Activated gamma-delta T cell treated with anti-CD3 and anti-CD28 coated beads, Interleukin-2, amount 50 U/mL, for 16 hours (primary cell): Measurements from ENCODE around the gene ATP11A.

ENCODE experiments used
- DNase-seq: peaks from one replicate; pipeline ENCODE4 v3.0.0-alpha.2; 2020; ENCODE audit warnings: low read depth

Gene ATP11A

DNA sequence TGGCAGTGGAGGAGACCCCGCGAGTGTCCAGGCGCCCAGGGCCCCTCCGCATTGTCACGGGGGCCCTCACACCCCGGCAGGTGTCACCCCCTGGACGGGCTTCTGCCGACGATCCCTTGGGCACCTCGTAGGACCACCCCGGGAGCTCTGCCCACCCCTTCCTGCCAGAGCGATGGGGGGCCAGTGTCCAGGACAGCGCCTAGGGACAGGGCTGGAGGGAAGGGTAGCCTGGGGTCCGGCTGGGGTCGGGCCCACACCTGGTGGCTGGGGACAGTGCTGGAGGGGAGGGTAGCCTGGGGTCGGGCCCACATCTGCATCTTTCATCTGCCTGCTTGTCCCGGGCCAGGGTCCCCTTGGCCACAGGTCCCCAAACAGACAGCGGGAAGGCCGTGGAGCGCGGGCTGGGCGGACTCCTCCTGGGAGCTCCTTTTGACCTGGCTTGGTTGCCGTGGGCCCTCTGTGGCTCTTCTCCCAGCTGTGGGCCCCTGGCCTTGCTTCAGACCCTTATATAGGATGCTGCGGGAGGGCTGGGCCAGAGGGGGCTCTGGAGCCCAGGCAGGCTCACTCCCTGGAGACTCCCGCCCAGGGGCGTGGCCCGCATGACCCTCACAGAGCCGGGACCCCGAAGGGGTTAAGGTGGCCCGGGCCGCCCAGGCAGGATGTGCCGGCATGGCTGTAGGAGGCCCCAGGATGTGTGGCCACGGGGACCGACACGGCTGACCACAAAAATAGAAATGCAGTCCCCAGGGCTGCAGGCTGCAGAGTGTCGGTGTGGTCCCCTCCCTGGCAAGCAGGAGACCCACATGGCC, 205.0 kb downstream of the ATP11A start:
- no peak for DNase-seq

DNA sequence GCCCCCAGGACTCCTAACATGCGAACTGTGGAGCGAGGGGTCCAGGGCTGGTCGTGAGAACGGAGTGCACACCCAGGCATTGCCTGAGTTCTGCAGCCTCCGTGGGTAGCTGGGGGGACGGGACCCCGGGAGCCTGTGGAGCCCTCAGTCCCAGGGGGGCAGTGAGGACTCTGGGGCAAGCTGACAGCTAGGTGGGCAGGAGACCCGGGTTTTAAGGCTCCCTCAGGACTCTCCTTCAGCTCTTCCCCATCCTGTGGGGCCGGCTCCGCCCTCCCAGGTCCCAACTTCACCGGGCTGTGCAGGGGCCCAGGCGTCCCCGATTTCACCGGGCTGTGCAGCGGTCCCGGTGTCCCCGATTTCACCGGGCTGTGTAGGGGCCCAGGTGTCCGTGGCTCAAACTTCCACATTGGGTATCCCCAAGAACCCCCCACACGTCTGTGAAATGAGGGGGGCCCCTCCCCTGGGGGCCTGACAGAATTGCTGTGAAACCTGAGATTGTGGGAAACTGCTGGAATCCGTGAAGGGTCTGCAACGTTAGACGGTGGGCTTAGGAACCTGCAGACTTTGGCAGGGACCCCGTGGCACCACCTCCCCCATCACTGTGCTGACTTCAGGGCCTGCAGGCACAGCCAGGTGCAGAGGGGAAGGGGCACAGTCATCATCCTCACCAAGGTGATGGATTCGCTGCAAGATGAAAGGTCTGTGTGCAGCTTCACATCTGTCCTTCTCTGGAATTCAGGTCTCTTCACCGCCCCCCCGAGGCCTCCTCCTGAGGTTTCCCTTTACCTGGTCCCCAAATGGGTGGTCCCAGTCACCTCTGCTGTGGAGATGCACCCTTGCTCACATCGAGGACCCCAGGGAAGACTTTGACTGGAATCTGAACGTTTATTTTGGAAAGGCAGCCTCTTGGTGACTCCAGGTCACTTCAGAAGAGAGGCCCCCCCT, 206.0 kb downstream of the ATP11A start:
- no peak for DNase-seq

GRCh38 chr13:112896736-112897602, 207.1 kb downstream of the ATP11A start:
- no peak for DNase-seq

GRCh38 chr13:112897603-112897955, 207.7 kb downstream of the ATP11A start:
- no peak for DNase-seq

DNA sequence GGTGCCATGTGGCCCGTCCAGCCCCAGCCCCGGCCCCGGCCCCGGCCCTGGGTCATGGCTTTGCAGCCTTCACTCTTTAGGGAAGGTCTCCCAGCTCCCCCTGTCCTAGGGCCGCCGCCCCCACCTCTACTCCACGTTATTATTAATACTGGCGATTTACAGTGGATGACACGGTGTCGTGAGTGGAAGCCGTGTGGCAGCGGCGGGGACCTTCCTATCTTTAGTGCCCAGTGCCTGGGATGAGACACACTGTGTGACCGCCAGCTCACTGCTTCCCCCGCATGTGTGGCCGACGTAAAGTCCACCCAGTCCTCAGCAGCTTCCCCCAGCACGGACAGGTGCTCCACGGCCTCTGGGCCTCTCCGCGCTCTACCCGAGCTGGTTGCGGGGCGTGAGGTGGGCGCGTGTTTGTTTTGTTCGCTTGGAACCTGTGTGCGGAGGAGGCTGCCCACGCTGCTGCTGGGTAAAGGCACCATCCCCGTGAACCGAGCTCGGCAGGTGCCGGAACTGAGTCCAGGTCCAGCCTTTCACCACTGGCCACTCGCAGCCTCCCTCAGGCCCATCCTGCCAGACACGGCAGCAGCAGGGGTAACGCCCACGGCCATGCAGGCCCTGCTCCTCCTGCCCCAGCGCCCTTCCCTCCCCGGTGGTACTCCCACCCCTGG, 208.2 kb downstream of the ATP11A start:
- DNase-seq = no peak

GRCh38 chr13:112898621-112899280, 208.9 kb downstream of the ATP11A start:
- DNase-seq = no peak

DNA sequence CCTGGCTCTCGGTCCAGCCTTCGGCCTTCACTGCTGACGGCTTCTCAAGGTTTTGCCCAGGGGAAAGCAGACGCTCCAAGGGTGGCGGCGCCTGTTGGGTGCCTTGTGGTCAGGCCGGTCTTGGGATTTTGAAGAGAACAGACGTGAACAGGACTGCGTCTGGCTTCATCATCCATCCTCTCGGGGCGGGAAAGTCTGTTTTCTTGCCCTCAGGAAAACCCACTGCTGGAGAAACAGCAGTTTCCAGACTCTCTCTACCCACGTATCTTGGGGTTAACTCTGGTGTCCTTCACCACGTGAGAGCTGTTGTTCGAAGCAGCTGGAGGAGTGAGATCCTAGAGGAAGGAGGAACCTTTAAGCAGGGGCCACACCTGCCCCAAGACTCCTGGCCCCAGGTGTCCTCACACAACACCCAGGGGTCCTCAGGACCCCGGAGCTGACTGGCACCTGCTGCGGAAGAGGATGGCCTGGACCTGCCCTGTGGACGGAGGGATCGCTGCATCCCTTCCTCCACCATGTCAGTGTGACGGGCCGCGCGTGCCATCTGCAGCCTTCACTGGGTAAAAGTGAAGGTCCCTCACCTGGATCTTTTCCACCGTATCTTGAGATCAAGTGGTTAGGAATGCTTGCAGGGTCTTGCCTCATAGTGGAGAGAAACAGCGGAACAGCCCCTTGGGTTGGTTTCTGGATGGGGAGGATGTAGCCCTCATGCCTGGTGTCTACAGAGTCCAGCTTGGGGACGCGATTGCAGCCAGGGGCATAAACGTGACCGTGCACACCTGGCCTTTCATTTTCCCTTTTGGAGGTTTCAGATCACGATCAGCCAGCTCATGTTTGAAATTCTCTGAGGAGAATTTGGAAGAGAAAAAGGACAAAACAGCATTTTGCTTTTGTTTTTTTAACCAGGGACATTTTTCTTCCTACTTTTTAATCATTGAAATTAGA, 209.7 kb downstream of the ATP11A start:
- DNase-seq = no peak

GRCh38 chr13:112900226-112900600, 210.4 kb downstream of the ATP11A start:
- no peak for DNase-seq

DNA sequence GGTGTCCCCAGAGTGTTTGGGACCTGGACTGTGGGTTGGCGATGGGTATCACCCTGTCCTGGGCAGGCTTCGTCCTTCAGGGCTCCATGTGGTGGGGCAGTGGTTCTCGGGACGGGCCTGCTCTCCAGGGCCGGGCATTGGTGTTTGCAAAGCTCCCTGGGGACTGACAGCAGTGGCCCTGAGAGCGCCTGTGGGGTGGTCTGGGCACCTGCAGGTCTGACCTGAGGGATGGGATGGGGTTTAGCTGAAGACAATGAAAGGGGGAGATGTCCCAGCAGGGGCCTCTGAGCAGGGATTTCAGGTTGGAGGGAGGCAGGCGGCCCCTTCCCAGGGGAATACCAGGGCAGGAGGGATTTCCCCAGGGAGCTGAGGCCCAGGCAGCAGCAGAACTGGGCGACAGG, 210.9 kb downstream of the ATP11A start:
- DNase-seq = no peak

- no peak for DNase-seq
These were observed 212.3 kb downstream of the ATP11A start for GRCh38 chr13:112902101-112902651.

- DNase-seq = no peak
These were observed 212.8 kb downstream of the ATP11A start for GRCh38 chr13:112902669-112903068.

GRCh38 chr13:112903071-112903577, 213.3 kb downstream of the ATP11A start:
- DNase-seq = no peak

DNA sequence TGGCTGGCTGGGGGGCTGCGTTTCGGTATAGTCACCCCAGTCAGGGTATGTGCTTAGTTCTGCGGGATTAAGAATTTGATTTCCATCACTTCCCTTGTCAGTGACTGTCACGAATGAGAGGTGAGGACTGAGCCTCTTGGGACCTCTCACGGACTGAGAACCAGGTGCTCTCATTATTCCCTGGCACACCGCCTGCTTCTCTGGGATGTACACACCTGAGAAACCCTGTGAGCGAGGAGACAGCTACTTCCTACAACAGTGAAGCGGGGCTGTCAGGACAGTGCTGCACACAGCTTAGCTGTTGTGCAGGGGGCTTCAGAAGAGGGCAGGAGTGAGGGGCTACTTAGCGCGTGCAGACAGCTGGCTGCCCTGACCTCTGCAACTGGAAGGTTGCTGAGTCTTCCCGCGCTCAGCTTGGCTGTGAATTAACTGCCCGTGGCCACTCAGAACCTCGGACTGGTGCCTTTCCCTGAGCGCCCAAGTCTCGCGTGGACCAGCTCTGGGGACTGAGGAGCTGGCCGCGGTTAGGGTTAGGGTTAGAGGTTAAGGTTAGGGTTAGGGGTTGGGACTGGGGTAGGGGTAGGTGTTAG, 213.9 kb downstream of the ATP11A start:
- DNase-seq = no peak

DNA sequence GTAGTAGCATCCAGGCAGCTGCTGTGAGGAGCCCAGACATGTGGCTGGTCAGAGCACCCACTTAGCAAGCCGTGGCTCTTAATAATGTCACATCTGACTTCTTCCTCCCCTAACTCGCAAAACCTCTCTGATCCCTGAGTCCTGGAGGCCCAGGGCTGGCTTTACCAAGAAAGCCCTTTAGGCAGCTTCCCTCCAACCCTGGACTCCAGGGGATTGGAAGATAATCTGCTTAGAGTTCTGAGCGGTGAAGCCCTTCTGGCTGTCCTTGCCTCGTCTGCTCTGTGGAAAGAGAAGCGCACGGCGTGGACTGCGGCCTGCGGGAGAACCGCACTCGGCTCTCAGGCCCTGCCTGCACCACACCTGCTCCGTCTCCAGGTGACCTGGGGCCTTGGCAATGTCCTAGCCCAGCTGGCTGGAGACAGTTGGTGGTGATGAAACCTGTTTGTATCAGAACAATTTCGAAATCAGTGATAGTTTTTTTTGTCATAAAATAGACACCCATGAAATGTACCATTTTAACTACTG, 214.7 kb downstream of the ATP11A start:
- DNase-seq = no peak

- no peak for DNase-seq
These were observed 215.2 kb downstream of the ATP11A start for GRCh38 chr13:112905086-112905485.

- DNase-seq = no peak
These were observed 215.8 kb downstream of the ATP11A start for GRCh38 chr13:112905619-112905989.

DNA sequence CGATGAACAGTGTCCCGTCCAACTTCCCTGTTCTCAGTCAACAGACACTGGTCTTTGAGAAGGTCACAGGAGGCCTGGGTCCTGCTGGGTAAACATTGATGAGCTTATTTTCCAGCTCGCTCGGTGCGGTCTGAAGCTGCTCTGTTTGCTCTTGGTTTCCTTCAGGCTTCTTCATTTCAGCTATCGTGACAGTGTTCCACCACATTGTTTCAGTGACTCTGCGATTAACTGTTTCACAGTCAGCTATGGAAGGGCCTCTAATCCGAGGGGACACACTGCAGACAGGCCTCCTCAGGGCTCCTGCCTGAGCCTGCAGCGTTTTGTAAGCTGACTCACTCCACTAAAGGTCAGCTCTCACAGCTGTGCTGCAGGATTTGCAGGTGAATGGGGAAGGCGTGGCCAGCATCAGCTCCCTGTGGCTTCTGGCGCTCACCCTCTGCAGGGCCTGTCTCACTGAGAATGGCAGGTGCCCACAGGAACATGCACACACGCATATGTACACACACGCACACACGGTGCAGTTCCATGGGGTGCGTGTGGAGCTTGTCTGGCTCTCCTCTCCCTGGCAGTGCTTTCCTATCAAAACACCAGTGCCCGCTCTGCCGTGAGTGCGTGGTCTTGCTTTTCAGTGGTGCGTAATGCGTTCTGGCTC, 216.3 kb downstream of the ATP11A start:
- DNase-seq = no peak

GRCh38 chr13:112907286-112907685, 217.4 kb downstream of the ATP11A start:
- DNase-seq = no peak
